Kidney (tissue), 14 donors: Measurements from ENCODE around the gene NUTF2. TPM values are rescaled to one million over a fixed set of nuclear protein-coding genes. Genes with fewer than 3 reads are reported as not detected.

Experiments
- DNase-seq, 5 donors: peaks; one replicate each; pipeline ENCODE4 v3.0.0-alpha.2; 2013 to 2020
- FAIRE-seq: peaks from 2 replicates; lab custom pipeline; 2012; peaks lifted over from hg19 to GRCh38; lab: Jason Lieb, UNC
- H3K27ac ChIP-seq, 2 donors: one replicate each; pipeline ENCODE4 v1.7.0; 2013; ENCODE audit warnings: low read depth in 2 of 2, low read length in 2 of 2, inconsistent platforms in 1 of 2
- H3K27me3 ChIP-seq: one replicate; pipeline ENCODE4 v1.7.1; 2013; ENCODE audit warnings: low read length, inconsistent platforms; ENCODE audit not compliant: control insufficient read depth, insufficient read depth
- H3K36me3 ChIP-seq, 3 donors: one replicate each; pipeline versions ENCODE4 v1.7.0 to v1.7.1; 2013; ENCODE audit warnings: low read length in 3 of 3, control low read depth in 1 of 3, inconsistent platforms in 1 of 3; ENCODE audit not compliant: insufficient read depth in 3 of 3, control insufficient read depth in 2 of 3
- H3K4me1 ChIP-seq, 3 donors: one replicate each; pipeline versions ENCODE4 v1.7.0 to v1.7.1; 2013; ENCODE audit warnings: low read length in 3 of 3, inconsistent platforms in 1 of 3, low read depth in 1 of 3; ENCODE audit not compliant: control insufficient read depth in 2 of 3, insufficient read depth in 2 of 3
- H3K4me3 ChIP-seq, 3 donors: one replicate each; pipeline versions ENCODE4 v1.7.0 to v1.8.1; 2013; ENCODE audit warnings: low read length in 3 of 3, control low read depth in 1 of 3, inconsistent platforms in 1 of 3
- H3K9ac ChIP-seq, 3 donors: one replicate each; pipeline versions ENCODE4 v1.7.0 to v1.7.1; 2013; ENCODE audit warnings: low read length in 3 of 3, control low read depth in 1 of 3, inconsistent platforms in 1 of 3
- H3K9me3 ChIP-seq, 3 donors: one replicate each; pipeline versions ENCODE4 v1.7.0 to v1.7.1; 2013; ENCODE audit warnings: low read length in 3 of 3, control low read depth in 1 of 3, inconsistent platforms in 1 of 3; ENCODE audit not compliant: control insufficient read depth in 2 of 3, insufficient read depth in 1 of 3
- intact Hi-C: fragments of 100-400 bp; cut with DNase I; formaldehyde crosslinking; loops from one replicate; pipeline ENCODE4 v1.11.1; 2022
- polyA plus RNA-seq: library from polyadenylated mRNA; stranded (reverse); fragments of 350-450 nt; fragmentation: Illumina TruSeq; extraction: RNeasy Lipid Tissue Mini Kit (QIAGEN cat#74804); gene quantifications from one replicate; pipeline ENCODE4 v1.2.3, GENCODE V29; 2014; ENCODE audit warnings: low read depth, low replicate concordance; ENCODE audit not compliant: insufficient read depth
- total RNA-seq: library from RNA; stranded (reverse); fragmentation: NEBNext Ultra II Directional; extraction: Animal tissue kit (Norgen Biotek cat#: 25700); gene quantifications from one replicate; pipeline ENCODE4 v1.2.1, GENCODE V29; 2021
- TF ChIP-seq, protein P1 (sequence below): IDR thresholded peaks from 3 replicates; pipeline ENCODE4 v1.5.1; 2012; ENCODE audit warnings: mild to moderate bottlenecking, moderate library complexity, borderline replicate concordance; ENCODE audit not compliant: insufficient read depth; ENCODE audit errors: extremely low read depth
- donor health status: control.
- donor health status: control.
- donor health status: control.
- donor health status: control.
- donor health status: control.
- donor health status: DM: yes; HTN: yes; CAD: no.
- donor health status: Normal renal cell carcinoma (clear cell type).

NUTF2 gene
- total and polyA plus RNA-seq, 2 donors from 2014 or later = 76.4 to 107 TPM

DNA sequence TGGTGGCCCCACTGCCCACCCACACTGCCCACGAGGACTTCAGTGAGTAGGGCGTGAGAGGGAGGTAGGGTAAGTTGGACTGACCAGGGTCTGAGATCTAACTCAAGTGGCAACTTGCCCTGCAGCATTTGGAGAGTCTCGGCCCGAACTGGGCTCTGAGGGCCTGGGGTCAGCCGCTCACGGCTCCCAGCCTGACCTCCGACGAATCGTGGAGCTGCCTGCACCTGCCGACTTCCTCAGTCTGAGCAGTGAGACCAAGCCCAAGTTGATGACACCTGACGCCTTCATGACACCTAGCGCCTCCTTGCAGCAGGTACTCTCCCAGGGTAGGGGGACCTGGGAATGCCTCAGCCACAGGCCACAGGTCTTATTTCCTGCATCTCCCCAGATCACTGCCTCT lies 32.7 kb downstream of the NUTF2 start:
- H3K9me3 ChIP-seq = no peaks in the 10 kb centered on the region
- no peak for DNase-seq
- H3K36me3 ChIP-seq = peaks cover 4 to 77% (median 58%) of the 10 kb centered on the region in 3 donors
- no peak overlapping the region for H3K27ac ChIP-seq
- intact Hi-C loops = no loop called here
- H3K4me1 ChIP-seq = peaks cover 0 to 12% (median under 1%) of the 10 kb centered on the region in 3 donors
- H3K9ac ChIP-seq = no peak overlapping the region
- no peak for FAIRE-seq
- H3K27me3 ChIP-seq = no peaks in the 10 kb centered on the region
- TF ChIP-seq, protein P1, sequence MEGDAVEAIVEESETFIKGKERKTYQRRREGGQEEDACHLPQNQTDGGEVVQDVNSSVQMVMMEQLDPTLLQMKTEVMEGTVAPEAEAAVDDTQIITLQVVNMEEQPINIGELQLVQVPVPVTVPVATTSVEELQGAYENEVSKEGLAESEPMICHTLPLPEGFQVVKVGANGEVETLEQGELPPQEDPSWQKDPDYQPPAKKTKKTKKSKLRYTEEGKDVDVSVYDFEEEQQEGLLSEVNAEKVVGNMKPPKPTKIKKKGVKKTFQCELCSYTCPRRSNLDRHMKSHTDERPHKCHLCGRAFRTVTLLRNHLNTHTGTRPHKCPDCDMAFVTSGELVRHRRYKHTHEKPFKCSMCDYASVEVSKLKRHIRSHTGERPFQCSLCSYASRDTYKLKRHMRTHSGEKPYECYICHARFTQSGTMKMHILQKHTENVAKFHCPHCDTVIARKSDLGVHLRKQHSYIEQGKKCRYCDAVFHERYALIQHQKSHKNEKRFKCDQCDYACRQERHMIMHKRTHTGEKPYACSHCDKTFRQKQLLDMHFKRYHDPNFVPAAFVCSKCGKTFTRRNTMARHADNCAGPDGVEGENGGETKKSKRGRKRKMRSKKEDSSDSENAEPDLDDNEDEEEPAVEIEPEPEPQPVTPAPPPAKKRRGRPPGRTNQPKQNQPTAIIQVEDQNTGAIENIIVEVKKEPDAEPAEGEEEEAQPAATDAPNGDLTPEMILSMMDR = no peak
- H3K4me3 ChIP-seq = no peak overlapping the region

GRCh38 chr16:67879936-67880335 lies 33.2 kb downstream of the NUTF2 start:
- H3K4me1 ChIP-seq = peaks cover 0 to 11% (median 0%) of the 10 kb centered on the region in 3 donors
- TF ChIP-seq, protein P1 = no peak
- DNase-seq (no peak), FAIRE-seq (no peak)
- no peak overlapping the region for H3K9ac ChIP-seq
- H3K9me3 ChIP-seq = no peaks in the 10 kb centered on the region
- H3K36me3 ChIP-seq = peaks cover 4 to 77% (median 58%) of the 10 kb centered on the region in 3 donors
- H3K27ac ChIP-seq = no peak overlapping the region
- H3K4me3 ChIP-seq = no peak overlapping the region
- no peaks in the 10 kb centered on the region for H3K27me3 ChIP-seq
- intact Hi-C loops = no loop called here

DNA sequence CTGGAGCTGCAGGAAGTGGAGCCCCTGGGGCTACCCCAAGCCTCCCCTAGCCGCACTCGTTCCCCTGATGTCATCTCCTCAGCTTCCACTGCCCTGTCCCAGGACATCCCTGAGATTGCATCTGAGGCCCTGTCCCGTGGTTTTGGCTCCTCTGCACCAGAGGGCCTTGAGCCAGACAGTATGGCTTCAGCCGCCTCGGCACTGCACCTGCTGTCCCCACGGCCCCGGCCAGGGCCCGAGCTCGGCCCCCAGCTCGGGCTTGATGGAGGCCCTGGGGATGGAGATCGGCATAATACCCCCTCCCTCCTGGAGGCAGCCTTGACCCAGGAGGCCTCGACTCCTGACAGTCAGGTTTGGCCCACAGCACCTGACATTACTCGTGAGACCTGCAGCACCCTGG lies 33.9 kb downstream of the NUTF2 start:
- Histone ChIP-seq H3K9ac (no peak overlapping the region), H3K36me3 (peaks cover 4 to 74% (median 58%) of the 10 kb centered on the region in 3 donors)
- no peak for FAIRE-seq

More for the DNA sequence above, 33.9 kb downstream of the NUTF2 start:
- H3K4me3 ChIP-seq = no peak overlapping the region
- no peak overlapping the region for H3K27ac ChIP-seq
- TF ChIP-seq, protein P1 = no peak
- H3K9me3 ChIP-seq = no peaks in the 10 kb centered on the region
- peaks cover 0 to 7% (median 0%) of the 10 kb centered on the region in 3 donors for H3K4me1 ChIP-seq
- no peaks in the 10 kb centered on the region for H3K27me3 ChIP-seq
- intact Hi-C loops = no loop called here
- no peak for DNase-seq
